Measurements from ENCODE around the gene PGBD5. TPM values are rescaled to one million over a fixed set of nuclear protein-coding genes. Genes with fewer than 3 reads are reported as not detected.

PGBD5 gene
- polyA plus RNA-seq, 1 donor (not counting 4 experiments of a cell fraction or from before 2014, with no cell fraction given): 0.28 TPM

GRCh38 chr1:230350208-230350921 lies 75.8 kb downstream of the PGBD5 start:
- H3K27ac ChIP-seq (ENCODE audit: control insufficient read depth, insufficient read depth, low read length): no peak overlapping the region
- DNase-seq (ENCODE audit: low read depth, low spot score) (no peak), FAIRE-seq (no peak)
- H3K9me3 ChIP-seq (ENCODE audit: control insufficient read depth, low read depth, low read length): no peaks in the 10 kb centered on the region
- peaks cover 22% of the 10 kb centered on the region for H3K27me3 ChIP-seq (ENCODE audit: control insufficient read depth, extremely low read depth, insufficient read depth, low read length)
- no peak overlapping the region for H2AFZ ChIP-seq (ENCODE audit: control insufficient read depth, low read length)
- H3K79me2 ChIP-seq (ENCODE audit: control insufficient read depth, insufficient read depth, low read length): no peaks in the 10 kb centered on the region
- no peak overlapping the region for H3K4me2 ChIP-seq (ENCODE audit: control insufficient read depth, extremely low read depth, insufficient read depth, low read depth, low read length)
- H3K9me1 ChIP-seq (ENCODE audit: control insufficient read depth, extremely low read depth, insufficient read depth, low read length): no peaks in the 10 kb centered on the region
- no peaks in the 10 kb centered on the region for H4K20me1 ChIP-seq (ENCODE audit: control insufficient read depth, extremely low read depth, insufficient read depth, low read length)
- H3K4me3 ChIP-seq (ENCODE audit: control insufficient read depth in 2 of 3, extremely low read depth in 1 of 3, insufficient read depth in 2 of 3, low read depth in 1 of 3, low read length in 3 of 3): no peak overlapping the region
- dilution Hi-C loops (cut with MboI; ENCODE audit: extremely low pct_ligation_motif_present, low sequenced_read_pairs): no loop called here
- H3K4me1 ChIP-seq (ENCODE audit: control insufficient read depth, extremely low read depth, insufficient read depth, low read length): no peaks in the 10 kb centered on the region
- TF ChIP-seq EZH2 (IDR thresholded peaks at IDR 0.05; ENCODE audit: low read length): no peak
- no peak for TF ChIP-seq CTCF (optimal IDR thresholded peaks at IDR 0.05 in 1 of 3, IDR thresholded peaks at IDR 0.05 in 1 of 3, conservative IDR thresholded peaks at IDR 0.05 in 1 of 3; ENCODE audit: extremely low read depth in 1 of 3, insufficient read depth in 2 of 3, low read length in 3 of 3)
- no peak overlapping the region for H3K9ac ChIP-seq (ENCODE audit: control insufficient read depth, extremely low read depth, insufficient read depth, low read length)
- H3K36me3 ChIP-seq (ENCODE audit: control insufficient read depth in 2 of 2, extremely low read depth in 1 of 2, insufficient read depth in 2 of 2, low read length in 2 of 2): no peaks in the 10 kb centered on the region

GRCh38 chr1:230349020-230349393 lies 77.1 kb downstream of the PGBD5 start:
- FAIRE-seq (no peak), DNase-seq (ENCODE audit: low read depth, low spot score) (no peak)
- Histone ChIP-seq H3K9ac (ENCODE audit: control insufficient read depth, extremely low read depth, insufficient read depth, low read length) (no peak overlapping the region), H3K4me1 (ENCODE audit: control insufficient read depth, extremely low read depth, insufficient read depth, low read length) (no peaks in the 10 kb centered on the region), H3K4me2 (ENCODE audit: control insufficient read depth, extremely low read depth, insufficient read depth, low read depth, low read length) (no peak overlapping the region), H3K9me1 (ENCODE audit: control insufficient read depth, extremely low read depth, insufficient read depth, low read length) (no peaks in the 10 kb centered on the region), H3K4me3 (ENCODE audit: control insufficient read depth in 2 of 3, extremely low read depth in 1 of 3, insufficient read depth in 2 of 3, low read depth in 1 of 3, low read length in 3 of 3) (no peak overlapping the region), H3K27me3 (ENCODE audit: control insufficient read depth, extremely low read depth, insufficient read depth, low read length) (peaks cover 28% of the 10 kb centered on the region), H3K27ac (ENCODE audit: control insufficient read depth, insufficient read depth, low read length) (no peak overlapping the region), H4K20me1 (ENCODE audit: control insufficient read depth, extremely low read depth, insufficient read depth, low read length) (no peaks in the 10 kb centered on the region), H2AFZ (ENCODE audit: control insufficient read depth, low read length) (no peak overlapping the region), H3K9me3 (ENCODE audit: control insufficient read depth, low read depth, low read length) (no peaks in the 10 kb centered on the region), H3K79me2 (ENCODE audit: control insufficient read depth, insufficient read depth, low read length) (no peaks in the 10 kb centered on the region), H3K36me3 (ENCODE audit: control insufficient read depth in 2 of 2, extremely low read depth in 1 of 2, insufficient read depth in 2 of 2, low read length in 2 of 2) (no peaks in the 10 kb centered on the region)
- dilution Hi-C loops (cut with MboI; ENCODE audit: extremely low pct_ligation_motif_present, low sequenced_read_pairs): no loop called here
- TF ChIP-seq CTCF (optimal IDR thresholded peaks at IDR 0.05 in 1 of 3, IDR thresholded peaks at IDR 0.05 in 1 of 3, conservative IDR thresholded peaks at IDR 0.05 in 1 of 3; ENCODE audit: extremely low read depth in 1 of 3, insufficient read depth in 2 of 3, low read length in 3 of 3): no peak
- no peak for TF ChIP-seq EZH2 (IDR thresholded peaks at IDR 0.05; ENCODE audit: low read length)

Measured in keratinocyte (primary cell).